Measurements from ENCODE around the gene PRPF4. TPM values are rescaled to one million over a fixed set of nuclear protein-coding genes. Genes with fewer than 3 reads are reported as not detected.

PRPF4 gene
- total RNA-seq, 2 experiments from 2014 or later: 34.0 to 43.4 TPM

DNA sequence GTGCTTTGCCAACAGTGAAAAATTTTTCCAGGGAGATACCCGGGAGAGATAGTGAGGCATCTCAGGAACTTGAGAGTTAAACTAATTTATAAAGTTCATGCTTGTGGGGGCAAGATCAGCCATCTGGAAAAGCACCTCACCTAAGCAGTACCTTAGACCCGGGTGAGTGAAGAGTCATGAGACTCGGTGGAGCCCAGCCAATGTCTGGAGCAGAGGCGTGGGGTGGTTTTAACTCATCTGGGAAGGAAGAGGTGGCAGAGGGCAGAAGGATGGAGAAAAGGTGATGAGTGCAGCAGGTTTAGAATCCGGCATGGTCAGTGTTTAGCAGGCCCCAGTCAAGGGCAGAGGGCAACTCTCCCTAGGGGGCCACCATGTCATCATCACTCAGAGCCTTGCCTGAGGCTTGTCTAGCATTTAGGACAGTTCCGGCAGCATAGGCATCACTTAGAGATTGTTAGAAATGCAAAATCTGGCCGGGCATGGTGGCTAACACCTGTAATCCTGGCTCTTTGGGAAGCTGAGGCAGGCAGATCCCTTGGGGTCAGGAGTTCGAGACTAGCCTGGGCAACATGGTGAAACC lies 32.0 kb downstream of the PRPF4 start:
- H3K36me3 Mint-ChIP-seq: no peaks in the 10 kb centered on the region
- H3K4me3 Mint-ChIP-seq: no peak overlapping the region
- no peaks in the 10 kb centered on the region for H3K4me1 Mint-ChIP-seq
- peaks cover 9% of the 10 kb centered on the region for H3K27me3 Mint-ChIP-seq
- no peaks in the 10 kb centered on the region for H3K9me3 Mint-ChIP-seq (ENCODE audit: low read depth)
- DNase-seq (no peak), ATAC-seq (no peak)
- no peak overlapping the region for H3K27ac Mint-ChIP-seq
- CTCF ChIA-PET: no interaction called here

DNA sequence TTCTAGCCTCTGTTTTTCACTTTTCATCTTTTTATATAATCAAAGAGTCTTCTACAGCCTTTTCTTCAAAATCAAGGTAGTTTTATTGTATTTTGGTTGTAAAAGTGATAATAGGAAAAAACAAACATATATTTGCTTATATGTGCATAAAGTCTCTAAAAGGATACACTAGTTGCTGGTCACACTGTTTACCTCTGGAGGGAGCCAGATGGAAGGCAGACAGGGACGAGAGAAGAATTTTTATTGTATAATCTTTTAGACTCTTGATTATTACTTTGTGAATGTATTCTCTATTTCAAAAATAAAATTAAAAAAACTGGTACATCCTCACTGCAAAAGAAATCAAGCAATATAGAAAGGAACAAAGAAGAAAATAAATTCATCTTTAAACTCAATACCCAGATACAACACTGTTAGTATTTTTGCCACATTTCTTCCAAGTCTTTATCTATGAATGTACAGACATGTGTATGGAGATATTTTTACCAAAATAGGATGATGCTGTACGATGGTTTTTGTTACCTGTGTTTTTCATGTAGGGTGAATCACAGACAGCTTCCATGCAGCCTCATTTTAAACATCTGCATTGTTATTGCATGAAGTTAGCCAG lies 33.9 kb downstream of the PRPF4 start:
- H3K9me3 Mint-ChIP-seq (ENCODE audit: low read depth): no peaks in the 10 kb centered on the region
- DNase-seq (peak; percentile 51), ATAC-seq (peak; percentile 55)
- no peak overlapping the region for H3K4me3 Mint-ChIP-seq
- H3K36me3 Mint-ChIP-seq: no peaks in the 10 kb centered on the region
- H3K27ac Mint-ChIP-seq: no peak overlapping the region
- peaks cover 3% of the 10 kb centered on the region for H3K27me3 Mint-ChIP-seq
- CTCF ChIA-PET: interaction anchor here (0.6 to 2.0 kb wide), 9 partner anchors 28 to 351 kb away, joined by 3 to 6 read pairs (median 3); partner anchors contain the start of genes ALAD, C9orf43 and POLE3
- H3K4me1 Mint-ChIP-seq: no peaks in the 10 kb centered on the region

DNA sequence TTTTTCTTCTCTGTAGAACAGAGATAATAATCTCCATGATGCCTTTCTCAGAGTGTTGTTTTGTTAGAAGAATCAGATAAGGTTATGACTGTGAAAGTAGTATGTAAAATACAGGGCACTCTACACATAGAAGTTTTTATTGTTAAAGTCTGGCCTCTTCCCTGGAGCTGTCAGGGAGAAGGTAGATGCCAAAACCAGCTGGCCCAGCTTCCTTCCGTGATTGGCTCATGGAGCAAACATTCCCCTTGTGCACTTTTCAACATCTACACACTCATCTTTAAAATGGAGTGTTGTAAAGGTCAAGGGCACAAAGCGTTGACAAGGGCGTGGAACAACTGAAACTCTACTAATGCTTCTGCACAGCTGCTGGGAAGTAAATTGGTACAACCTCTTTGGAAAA lies 35.1 kb downstream of the PRPF4 start:
- Mint-ChIP-seq H3K36me3 (no peaks in the 10 kb centered on the region), H3K27me3 (peaks cover 3% of the 10 kb centered on the region), H3K27ac (no peak overlapping the region), H3K9me3 (ENCODE audit: low read depth) (no peaks in the 10 kb centered on the region), H3K4me1 (no peaks in the 10 kb centered on the region), H3K4me3 (no peak overlapping the region)
- ATAC-seq (no peak), DNase-seq (no peak)
- CTCF ChIA-PET: interaction anchor here (0.9 to 2.0 kb wide), 6 partner anchors 17 to 350 kb away, joined by 3 to 6 read pairs (median 4); partner anchors contain the start of gene ALAD

DNA sequence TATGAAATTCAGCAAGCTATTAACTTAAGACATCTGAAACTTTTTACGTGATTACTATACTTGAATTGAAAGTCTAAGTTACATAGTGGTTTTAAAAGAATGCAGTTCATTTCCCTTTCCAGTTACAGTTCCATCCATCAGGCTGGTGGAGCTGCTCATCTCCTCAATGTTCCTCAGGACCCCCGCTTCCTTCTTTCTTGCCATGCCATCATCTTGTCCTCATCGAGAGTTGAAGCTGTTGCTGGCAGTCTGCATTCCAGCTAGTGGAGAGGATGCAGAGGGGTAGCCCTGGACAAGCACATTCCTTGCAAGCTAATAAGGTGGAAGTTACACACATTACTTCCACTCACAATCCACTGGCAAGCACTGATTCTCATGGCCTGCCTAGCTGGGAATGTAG lies 36.5 kb downstream of the PRPF4 start:
- Mint-ChIP-seq H3K4me3 (no peak overlapping the region), H3K27me3 (peaks cover 4% of the 10 kb centered on the region), H3K9me3 (ENCODE audit: low read depth) (no peaks in the 10 kb centered on the region), H3K4me1 (no peaks in the 10 kb centered on the region), H3K36me3 (no peaks in the 10 kb centered on the region), H3K27ac (no peak overlapping the region)
- CTCF ChIA-PET: interaction anchor here (2.1 to 2.5 kb wide), 2 partner anchors 89 to 346 kb away, joined by 6 to 10 read pairs; partner anchors contain the start of gene ALAD
- DNase-seq (no peak), ATAC-seq (no peak)

DNA sequence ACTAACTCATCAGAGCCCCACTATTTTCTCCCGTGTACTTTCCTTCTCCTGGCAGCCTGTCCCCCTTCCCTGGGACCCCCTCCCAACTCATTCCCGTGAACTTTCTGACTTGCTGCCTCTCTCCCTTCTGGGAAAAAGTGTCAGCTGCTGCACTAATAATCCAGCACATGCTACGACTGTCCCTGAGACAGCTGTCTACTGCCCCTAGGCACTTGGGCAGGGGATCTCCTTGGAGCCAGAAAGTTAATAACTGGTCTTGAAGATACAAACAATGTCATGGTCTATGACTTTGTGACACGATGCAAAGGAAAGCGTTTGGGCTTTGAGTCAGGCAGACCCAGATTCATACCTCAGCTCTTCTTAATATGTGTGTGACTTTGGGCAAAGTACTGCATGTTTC lies 37.8 kb downstream of the PRPF4 start:
- H3K4me1 Mint-ChIP-seq: no peaks in the 10 kb centered on the region
- H3K27me3 Mint-ChIP-seq: peaks cover 4% of the 10 kb centered on the region
- H3K27ac Mint-ChIP-seq: no peak overlapping the region
- CTCF ChIA-PET: interaction anchor here (0.7 to 2.5 kb wide), 3 partner anchors 37 to 342 kb away, joined by 3 to 6 read pairs (median 4); partner anchors contain the start of gene ALAD
- no peak overlapping the region for H3K4me3 Mint-ChIP-seq
- H3K9me3 Mint-ChIP-seq (ENCODE audit: low read depth): no peaks in the 10 kb centered on the region
- no peaks in the 10 kb centered on the region for H3K36me3 Mint-ChIP-seq
- ATAC-seq: no peak
- DNase-seq: no peak

DNA sequence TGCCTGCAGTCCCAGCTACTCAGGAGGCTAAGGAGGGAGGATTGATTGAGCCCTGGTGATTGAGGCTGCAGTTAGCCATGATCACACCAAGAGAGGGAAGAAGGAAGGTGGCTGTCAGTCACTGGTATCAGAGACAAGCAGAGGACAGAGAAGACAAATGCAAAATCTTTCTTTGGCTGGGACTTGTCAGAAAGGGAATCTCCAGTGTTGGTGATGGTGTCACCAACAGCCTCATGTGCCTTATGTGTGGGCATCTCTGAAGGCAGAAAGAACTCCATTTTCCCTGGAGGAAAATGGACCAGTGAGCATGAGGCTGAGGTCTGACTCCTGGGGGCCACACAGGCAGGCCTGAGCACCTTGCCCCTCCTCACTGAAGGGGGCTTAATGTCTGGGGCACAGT lies 39.8 kb downstream of the PRPF4 start:
- Mint-ChIP-seq H3K4me3 (no peak overlapping the region), H3K4me1 (no peaks in the 10 kb centered on the region), H3K9me3 (ENCODE audit: low read depth) (no peaks in the 10 kb centered on the region), H3K27ac (no peak overlapping the region), H3K27me3 (peaks cover 4% of the 10 kb centered on the region), H3K36me3 (peaks cover 2% of the 10 kb centered on the region)
- CTCF ChIA-PET: no interaction called here
- ATAC-seq: no peak
- no peak for DNase-seq

DNA sequence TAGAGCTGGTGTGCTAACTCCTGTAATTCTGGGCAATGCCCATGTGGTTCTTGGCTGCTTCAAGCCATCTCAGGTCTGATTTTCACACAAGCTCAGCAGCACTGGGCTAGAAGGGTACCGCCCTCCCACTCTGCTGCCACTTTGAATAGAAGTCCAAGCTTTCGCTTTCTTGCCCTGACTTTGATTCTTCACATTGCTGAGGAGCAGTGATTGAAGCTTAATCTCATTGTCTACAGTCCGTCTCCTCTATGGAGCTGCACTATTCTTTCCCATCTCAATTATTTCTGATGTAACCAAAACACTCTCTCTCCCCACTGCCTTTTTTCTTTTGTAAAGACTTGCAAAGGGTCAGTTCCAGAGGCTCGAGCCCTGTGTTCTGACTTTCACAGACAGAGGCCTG lies 40.6 kb downstream of the PRPF4 start:
- peaks cover 4% of the 10 kb centered on the region for H3K27me3 Mint-ChIP-seq
- H3K4me1 Mint-ChIP-seq: no peaks in the 10 kb centered on the region
- no peak overlapping the region for H3K4me3 Mint-ChIP-seq
- CTCF ChIA-PET: no interaction called here
- H3K27ac Mint-ChIP-seq: no peak overlapping the region
- no peaks in the 10 kb centered on the region for H3K9me3 Mint-ChIP-seq (ENCODE audit: low read depth)
- peaks cover 2% of the 10 kb centered on the region for H3K36me3 Mint-ChIP-seq
- DNase-seq (no peak), ATAC-seq (no peak)

DNA sequence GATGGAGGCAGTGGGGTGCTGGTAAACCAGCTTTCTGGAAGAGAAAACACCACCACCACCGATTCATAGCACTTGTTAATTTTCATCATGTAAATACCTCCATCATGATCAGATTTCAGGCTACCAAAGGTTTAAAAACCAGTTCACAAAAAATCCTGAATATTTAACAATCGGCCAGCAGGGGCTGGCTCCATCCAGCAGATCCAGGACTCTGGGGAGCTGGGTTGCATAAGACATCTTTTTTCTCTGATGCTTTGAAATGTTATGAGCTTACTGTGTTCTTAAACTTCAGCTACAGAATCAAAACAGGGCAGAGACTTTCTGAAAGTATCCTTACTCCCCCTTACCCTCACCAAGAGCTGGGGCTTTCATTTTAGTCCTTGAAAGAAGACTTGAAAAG lies 42.3 kb downstream of the PRPF4 start:
- Mint-ChIP-seq H3K27me3 (peaks cover 7% of the 10 kb centered on the region), H3K4me3 (no peak overlapping the region), H3K9me3 (ENCODE audit: low read depth) (no peaks in the 10 kb centered on the region), H3K27ac (no peak overlapping the region), H3K36me3 (peaks cover 2% of the 10 kb centered on the region), H3K4me1 (no peaks in the 10 kb centered on the region)
- DNase-seq (no peak), ATAC-seq (no peak)
- CTCF ChIA-PET: no interaction called here

DNA sequence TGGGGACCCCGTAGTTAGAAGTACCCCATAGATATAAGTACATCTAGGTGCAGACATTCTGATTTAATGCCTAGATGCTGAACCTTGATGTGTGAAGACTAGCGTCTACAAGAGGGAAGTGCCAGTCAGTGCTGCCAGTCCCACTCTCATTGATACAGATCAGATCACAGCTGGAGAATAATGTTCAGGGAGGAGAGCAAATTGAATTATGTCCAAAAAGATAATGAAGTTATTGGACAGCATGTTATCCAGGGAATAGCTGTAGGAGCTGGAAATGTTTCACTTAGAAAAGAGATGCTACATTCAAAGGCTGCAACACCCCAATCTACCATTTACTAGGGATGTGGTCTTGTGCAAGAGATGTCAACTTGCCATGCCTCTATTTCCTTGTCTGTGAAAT lies 43.6 kb downstream of the PRPF4 start:
- no peak overlapping the region for H3K4me3 Mint-ChIP-seq
- H3K4me1 Mint-ChIP-seq: no peaks in the 10 kb centered on the region
- ATAC-seq (no peak), DNase-seq (no peak)
- H3K27ac Mint-ChIP-seq: no peak overlapping the region
- H3K27me3 Mint-ChIP-seq: peaks cover 7% of the 10 kb centered on the region
- no peaks in the 10 kb centered on the region for H3K9me3 Mint-ChIP-seq (ENCODE audit: low read depth)
- peaks cover 2% of the 10 kb centered on the region for H3K36me3 Mint-ChIP-seq
- CTCF ChIA-PET: interaction anchor here (1.3 kb wide), 2 partner anchors 9 to 127 kb away, joined by 3 read pairs; no protein-coding TSS in a partner anchor

DNA sequence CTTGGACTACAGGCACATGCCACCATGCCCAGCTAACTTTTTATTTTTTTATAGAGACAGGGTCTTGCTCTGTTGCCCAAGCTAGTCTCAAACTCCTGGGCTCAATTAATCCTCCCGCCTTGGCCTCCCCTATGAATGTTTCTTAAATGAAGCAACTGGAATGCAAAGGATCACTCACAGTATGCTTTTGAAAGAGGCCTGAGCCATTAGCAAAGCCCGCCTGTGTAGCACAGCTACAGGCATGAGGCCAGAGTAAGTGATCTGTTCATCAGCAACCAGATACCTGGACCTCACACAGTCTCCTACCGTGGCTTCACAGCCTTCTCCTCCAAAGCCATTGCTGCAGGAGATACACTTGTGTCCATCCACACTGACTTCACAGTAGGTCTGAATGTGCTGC lies 44.6 kb downstream of the PRPF4 start:
- Mint-ChIP-seq H3K4me3 (no peak overlapping the region), H3K27me3 (peaks cover 7% of the 10 kb centered on the region), H3K9me3 (ENCODE audit: low read depth) (no peaks in the 10 kb centered on the region), H3K36me3 (peaks cover 2% of the 10 kb centered on the region), H3K4me1 (no peaks in the 10 kb centered on the region), H3K27ac (no peak overlapping the region)
- DNase-seq: no peak
- ATAC-seq: no peak
- CTCF ChIA-PET: interaction anchor here (1.3 kb wide), 1 partner anchor 8 kb away, joined by 3 read pairs; no protein-coding TSS in a partner anchor

DNA sequence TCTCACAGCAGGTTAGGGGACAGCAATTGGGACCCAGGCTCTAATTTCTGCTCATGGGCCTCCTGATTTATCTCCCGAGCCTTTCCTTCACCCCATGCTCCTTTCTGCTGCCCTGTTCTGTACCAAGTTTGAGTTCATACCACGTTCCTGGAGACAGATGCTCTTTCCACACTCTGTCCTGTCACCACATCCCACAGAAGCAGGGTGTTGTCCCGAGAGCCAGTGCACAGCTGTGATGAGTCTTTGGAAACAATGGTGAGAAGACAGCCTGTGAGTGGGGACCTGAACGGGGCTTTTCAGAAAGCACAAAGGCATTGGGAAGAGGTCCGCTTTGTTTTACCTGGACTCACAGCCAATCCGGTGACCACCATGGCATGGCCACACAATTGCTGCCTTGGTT lies 47.2 kb downstream of the PRPF4 start:
- no peak for ATAC-seq
- Mint-ChIP-seq H3K4me3 (no peak overlapping the region), H3K9me3 (ENCODE audit: low read depth) (no peaks in the 10 kb centered on the region), H3K36me3 (peaks cover 2% of the 10 kb centered on the region), H3K27me3 (peaks cover 3% of the 10 kb centered on the region), H3K4me1 (no peaks in the 10 kb centered on the region), H3K27ac (no peak overlapping the region)
- CTCF ChIA-PET: no interaction called here
- no peak for DNase-seq

DNA sequence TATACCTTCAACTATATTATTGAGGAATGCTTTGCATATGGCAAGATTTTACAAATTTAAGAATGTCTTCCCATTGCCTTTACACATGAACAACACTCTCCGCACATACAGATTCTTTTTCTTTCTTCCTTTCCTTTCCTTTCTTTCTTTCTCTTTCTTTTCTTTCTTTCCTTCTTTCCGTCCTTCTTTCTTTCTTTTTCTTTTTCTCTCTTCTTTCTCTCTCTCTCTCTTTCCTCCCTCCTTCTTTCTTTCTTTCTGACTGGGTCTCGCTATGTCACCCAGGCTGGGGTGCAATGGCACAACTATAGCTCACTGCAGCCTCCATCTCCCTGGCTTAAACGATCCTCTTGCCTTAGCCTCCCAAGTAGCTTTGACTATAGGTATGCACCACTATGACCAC lies 50.8 kb downstream of the PRPF4 start:
- H3K9me3 Mint-ChIP-seq (ENCODE audit: low read depth): no peaks in the 10 kb centered on the region
- ATAC-seq: no peak

DNA sequence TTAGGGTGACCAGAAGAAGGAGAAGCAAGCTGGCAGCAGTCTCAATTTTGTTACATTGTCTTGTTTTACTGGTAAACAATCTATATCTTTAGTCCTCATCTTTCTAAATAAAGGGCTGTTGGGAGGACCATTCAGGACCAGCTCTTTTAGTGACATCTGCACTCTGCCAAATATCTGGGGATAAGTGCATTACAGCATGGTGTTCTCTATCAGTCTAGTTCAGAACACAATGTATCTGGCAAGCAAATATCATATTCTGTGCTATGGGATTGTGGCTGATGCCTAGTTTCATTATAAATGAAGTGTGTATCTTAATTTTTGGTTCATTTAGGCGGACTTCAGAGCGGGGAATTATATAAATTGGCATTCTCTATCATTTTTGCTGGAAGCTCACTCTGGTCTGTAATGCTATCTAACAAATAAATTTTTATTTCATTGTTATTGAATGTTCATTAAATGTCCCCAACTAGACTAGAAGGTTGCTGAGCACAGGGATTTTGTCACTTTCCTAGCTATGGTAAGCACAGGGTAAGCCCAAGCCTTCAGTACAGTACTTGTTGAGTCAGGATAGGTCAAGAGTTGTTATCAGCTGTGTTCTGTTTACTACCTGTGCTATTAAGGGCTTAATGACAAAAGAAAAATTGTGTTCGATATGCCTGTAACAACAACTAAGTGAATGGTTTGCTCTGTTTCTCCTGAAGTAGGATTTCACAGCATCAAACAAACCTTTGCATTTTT lies 52.8 kb downstream of the PRPF4 start:
- ATAC-seq: no peak
- Mint-ChIP-seq H3K27ac (no peak overlapping the region), H3K27me3 (no peaks in the 10 kb centered on the region)

More for the DNA sequence above, 50.8 kb downstream of the PRPF4 start:
- Mint-ChIP-seq H3K27me3 (peaks cover 3% of the 10 kb centered on the region), H3K4me3 (no peak overlapping the region), H3K27ac (no peak overlapping the region), H3K4me1 (no peaks in the 10 kb centered on the region), H3K36me3 (no peaks in the 10 kb centered on the region)
- CTCF ChIA-PET: interaction anchor here (1.0 to 1.8 kb wide), 2 partner anchors 51 to 331 kb away, joined by 4 to 5 read pairs; partner anchors contain the start of genes CDC26 and PRPF4
- DNase-seq: no peak

More for the DNA sequence above, 52.8 kb downstream of the PRPF4 start:
- H3K4me1 Mint-ChIP-seq: no peaks in the 10 kb centered on the region
- H3K4me3 Mint-ChIP-seq: no peak overlapping the region
- no peaks in the 10 kb centered on the region for H3K36me3 Mint-ChIP-seq
- CTCF ChIA-PET: interaction anchor here (1.3 to 1.8 kb wide), 4 partner anchors 9 to 330 kb away, joined by 3 to 5 read pairs (median 4); partner anchors contain the start of gene ALAD
- no peaks in the 10 kb centered on the region for H3K9me3 Mint-ChIP-seq (ENCODE audit: low read depth)
- DNase-seq: no peak
